GM23338 (cell line): ENCODE data around the gene ZBTB5. TPM values are rescaled to one million over a fixed set of nuclear protein-coding genes. Genes with fewer than 3 reads are reported as not detected.

Source experiments
- ATAC-seq: fragments of 200-7000 bp; cut with Tn5 transposase; 3 replicates; pipeline ENCODE4 v1.9.1; 2020
- DNase-seq: peaks from one replicate; pipeline ENCODE4 v3.0.0-alpha.2; 2015; ENCODE audit warnings: low spot score
- H2AFZ ChIP-seq: fragments of 200-600 bp; sonication (generic); 2 replicates; pipeline ENCODE4 v1.8.0; 2016; ENCODE audit warnings: antibody characterized with exemption, mild to moderate bottlenecking, moderate library complexity
- H3F3A ChIP-seq: fragments of 200-600 bp; sonication (generic); replicated peaks from 2 replicates; pipeline ENCODE4 v1.8.0; 2017; ENCODE audit warnings: antibody characterized with exemption, mixed run types, low read depth
- H3K27ac ChIP-seq: fragments of 200-600 bp; sonication (generic); 2 replicates; pipeline ENCODE4 v1.6.1; 2016; ENCODE audit warnings: low read depth
- H3K27me3 ChIP-seq: fragments of 200-600 bp; sonication (generic); 2 replicates; pipeline ENCODE4 v1.8.0; 2016; ENCODE audit warnings: mild to moderate bottlenecking, mixed run types, moderate library complexity; ENCODE audit not compliant: insufficient read depth
- H3K36me3 ChIP-seq: fragments of 200-600 bp; sonication (generic); 2 replicates; pipeline ENCODE4 v1.8.0; 2016; ENCODE audit warnings: mild to moderate bottlenecking; ENCODE audit not compliant: insufficient read depth
- H3K4me1 ChIP-seq: fragments of 200-600 bp; sonication (generic); 2 replicates; pipeline ENCODE4 v1.8.0; 2016; ENCODE audit warnings: mild to moderate bottlenecking, moderate library complexity; ENCODE audit not compliant: insufficient read depth
- H3K4me2 ChIP-seq: fragments of 200-600 bp; sonication (generic); 2 replicates; pipeline ENCODE4 v1.7.1; 2017; ENCODE audit warnings: mixed run types
- H3K4me3 ChIP-seq: fragments of 200-600 bp; sonication (generic); 2 replicates; pipeline ENCODE4 v1.6.1; 2016; ENCODE audit warnings: mixed run types
- H3K79me2 ChIP-seq: fragments of 200-600 bp; sonication (generic); replicated peaks from 2 replicates; pipeline ENCODE4 v1.8.0; 2017; ENCODE audit warnings: mild to moderate bottlenecking; ENCODE audit not compliant: insufficient read depth
- H3K9me2 ChIP-seq: fragments of 200-600 bp; sonication (generic); 2 replicates; pipeline ENCODE4 v1.8.0; 2017; ENCODE audit not compliant: insufficient read depth
- H4K20me1 ChIP-seq: fragments of 200-600 bp; sonication (generic); replicated peaks from 2 replicates; pipeline ENCODE4 v1.8.0; 2017; ENCODE audit warnings: mild to moderate bottlenecking; ENCODE audit not compliant: insufficient read depth
- H3K27ac Mint-ChIP-seq: 2 replicates; pipeline ENCODE4 v1.8.0; 2020; ENCODE audit warnings: inconsistent platforms, mild to moderate bottlenecking, moderate library complexity, mixed read lengths
- H3K27me3 Mint-ChIP-seq: 3 replicates; pipeline ENCODE4 v1.8.0; 2022; ENCODE audit warnings: low read depth, mild to moderate bottlenecking, moderate library complexity, mixed read lengths, inconsistent platforms; ENCODE audit not compliant: insufficient read depth, poor library complexity
- H3K36me3 Mint-ChIP-seq: 3 replicates; pipeline ENCODE4 v1.8.0; 2021; ENCODE audit warnings: low read depth, mild to moderate bottlenecking, inconsistent platforms, moderate library complexity, mixed read lengths
- H3K4me1 Mint-ChIP-seq: 3 replicates; pipeline ENCODE4 v1.8.0; 2020; ENCODE audit warnings: mild to moderate bottlenecking, inconsistent platforms, mixed read lengths
- H3K4me3 Mint-ChIP-seq: 3 replicates; pipeline ENCODE4 v1.8.0; 2021; ENCODE audit warnings: moderate library complexity, mild to moderate bottlenecking, inconsistent platforms, mixed read lengths
- H3K9me3 Mint-ChIP-seq: 3 replicates; pipeline ENCODE4 v1.8.0; 2020; ENCODE audit warnings: moderate library complexity, mild to moderate bottlenecking, inconsistent platforms, mixed read lengths
- CREB1 ChIP-seq: fragments of 250-450 bp; sonication (Bioruptor Pico); IDR thresholded peaks from 2 replicates; pipeline ENCODE4 v1.5.0; 2020; ENCODE audit warnings: low read depth, mild to moderate bottlenecking, moderate library complexity
- EZH2 ChIP-seq: fragments of 200-600 bp; sonication (generic); IDR thresholded peaks from one replicate; pipeline ENCODE4 v1.8.0; 2017; ENCODE audit warnings: antibody characterized with exemption, mild to moderate bottlenecking, low read depth; ENCODE audit not compliant: unreplicated experiment
- EZH2phosphoT487 ChIP-seq: fragments of 200-600 bp; sonication (generic); IDR thresholded peaks from one replicate; pipeline ENCODE4 v1.8.1; 2018; ENCODE audit warnings: antibody characterized with exemption; ENCODE audit not compliant: unreplicated experiment
- JUNB ChIP-seq: IDR thresholded peaks from one replicate; pipeline ENCODE4 v1.6.1; 2016; ENCODE audit warnings: antibody characterized with exemption; ENCODE audit not compliant: unreplicated experiment
- NANOG ChIP-seq: IDR thresholded peaks from 2 replicates; pipeline ENCODE4 v1.6.1; 2016; ENCODE audit warnings: antibody characterized with exemption, borderline replicate concordance
- POLR2AphosphoS5 ChIP-seq: IDR thresholded peaks from 2 replicates; pipeline ENCODE4 v1.6.1; 2016; ENCODE audit warnings: antibody characterized with exemption, low read depth
- STAT1 ChIP-seq: IDR thresholded peaks from one replicate; pipeline ENCODE4 v1.6.1; 2016; ENCODE audit warnings: antibody characterized with exemption; ENCODE audit not compliant: unreplicated experiment
- ZNF114 ChIP-seq: fragments of 250-450 bp; sonication (Bioruptor Pico); IDR thresholded peaks from 2 replicates; pipeline ENCODE4 v1.5.0; 2020; ENCODE audit warnings: mild to moderate bottlenecking, moderate library complexity
- ZNF331 ChIP-seq: fragments of 250-450 bp; sonication (Bioruptor Pico); IDR thresholded peaks from 2 replicates; pipeline ENCODE4 v1.5.0; 2020; ENCODE audit warnings: low read depth, mild to moderate bottlenecking, moderate library complexity
- ZNF462 ChIP-seq: fragments of 250-450 bp; sonication (Bioruptor Pico); IDR thresholded peaks from 2 replicates; pipeline ENCODE4 v1.5.0; 2020; ENCODE audit warnings: mild to moderate bottlenecking, moderate library complexity
- polyA plus RNA-seq: library from polyadenylated mRNA; unstranded; fragments of >200 nt; fragmentation: Nextera tagmentation; extraction: Ambion mirVana; gene quantifications from 2 replicates; pipeline ENCODE4 v1.2.1, GENCODE V29; 2016
- total RNA-seq: library from RNA; depleted of rRNA; stranded (reverse); fragments of >200 nt; shearing (Covaris generic); gene quantifications from 2 replicates; pipeline ENCODE4 v1.2.3, GENCODE V29; 2014
- TF ChIP-seq, protein P1 (sequence below): IDR thresholded peaks from 2 replicates; pipeline ENCODE4 v1.6.1; 2016; ENCODE audit warnings: antibody characterized with exemption
- TF ChIP-seq, protein P2 (sequence below): IDR thresholded peaks from one replicate; pipeline ENCODE4 v1.6.1; 2018; ENCODE audit warnings: antibody characterized with exemption; ENCODE audit not compliant: unreplicated experiment
- TF ChIP-seq, protein P3 (sequence below), 2 experiments: fragments of 200-600 bp in 1 of 2; sonication (generic) in 1 of 2; conservative IDR thresholded peaks; 2 replicates each; pipeline versions ENCODE4 v1.5.1 to v1.6.1; 2016 to 2017; ENCODE audit warnings: antibody characterized with exemption in 2 of 2, low read depth in 2 of 2, mild to moderate bottlenecking in 2 of 2, moderate library complexity in 1 of 2

Gene ZBTB5
- total and polyA plus RNA-seq, 2 experiments from 2014 or later, result 2.8 to 19.5 TPM

- peaks cover 36% of the 10 kb centered on the region for H3K4me1 Mint-ChIP-seq
- H3K4me3 Mint-ChIP-seq, result no peak overlapping the region
- no peaks in the 10 kb centered on the region for H3K79me2 ChIP-seq
- H3K4me3 ChIP-seq, result no peak overlapping the region
- H3K4me1 ChIP-seq, result peaks cover 20% of the 10 kb centered on the region
- H4K20me1 ChIP-seq, result no peaks in the 10 kb centered on the region
- no peak overlapping the region for H3K27ac Mint-ChIP-seq
- H3K36me3 Mint-ChIP-seq, result no peaks in the 10 kb centered on the region; the same call in 2 of the 3 replicates
- ATAC-seq (no peak), DNase-seq (no peak)
- no peaks in the 10 kb centered on the region for H3K27me3 ChIP-seq
- H3F3A ChIP-seq, result peaks cover 4% of the 10 kb centered on the region; the same call in 1 of the 2 replicates
- TF ChIP-seq POLR2AphosphoS5, result no peak
- no peak for TF ChIP-seq JUNB
- no peak for TF ChIP-seq ZNF331 (CRISPR knock-in tag)
- TF ChIP-seq, protein P1, sequence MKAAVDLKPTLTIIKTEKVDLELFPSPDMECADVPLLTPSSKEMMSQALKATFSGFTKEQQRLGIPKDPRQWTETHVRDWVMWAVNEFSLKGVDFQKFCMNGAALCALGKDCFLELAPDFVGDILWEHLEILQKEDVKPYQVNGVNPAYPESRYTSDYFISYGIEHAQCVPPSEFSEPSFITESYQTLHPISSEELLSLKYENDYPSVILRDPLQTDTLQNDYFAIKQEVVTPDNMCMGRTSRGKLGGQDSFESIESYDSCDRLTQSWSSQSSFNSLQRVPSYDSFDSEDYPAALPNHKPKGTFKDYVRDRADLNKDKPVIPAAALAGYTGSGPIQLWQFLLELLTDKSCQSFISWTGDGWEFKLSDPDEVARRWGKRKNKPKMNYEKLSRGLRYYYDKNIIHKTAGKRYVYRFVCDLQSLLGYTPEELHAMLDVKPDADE, result no peak
- TF ChIP-seq EZH2, result no peak
- no peak for TF ChIP-seq EZH2phosphoT487
- TF ChIP-seq CREB1 (CRISPR knock-in tag), result no peak
- no peak for TF ChIP-seq ZNF114
- TF ChIP-seq NANOG, result no peak
- TF ChIP-seq, protein P2, sequence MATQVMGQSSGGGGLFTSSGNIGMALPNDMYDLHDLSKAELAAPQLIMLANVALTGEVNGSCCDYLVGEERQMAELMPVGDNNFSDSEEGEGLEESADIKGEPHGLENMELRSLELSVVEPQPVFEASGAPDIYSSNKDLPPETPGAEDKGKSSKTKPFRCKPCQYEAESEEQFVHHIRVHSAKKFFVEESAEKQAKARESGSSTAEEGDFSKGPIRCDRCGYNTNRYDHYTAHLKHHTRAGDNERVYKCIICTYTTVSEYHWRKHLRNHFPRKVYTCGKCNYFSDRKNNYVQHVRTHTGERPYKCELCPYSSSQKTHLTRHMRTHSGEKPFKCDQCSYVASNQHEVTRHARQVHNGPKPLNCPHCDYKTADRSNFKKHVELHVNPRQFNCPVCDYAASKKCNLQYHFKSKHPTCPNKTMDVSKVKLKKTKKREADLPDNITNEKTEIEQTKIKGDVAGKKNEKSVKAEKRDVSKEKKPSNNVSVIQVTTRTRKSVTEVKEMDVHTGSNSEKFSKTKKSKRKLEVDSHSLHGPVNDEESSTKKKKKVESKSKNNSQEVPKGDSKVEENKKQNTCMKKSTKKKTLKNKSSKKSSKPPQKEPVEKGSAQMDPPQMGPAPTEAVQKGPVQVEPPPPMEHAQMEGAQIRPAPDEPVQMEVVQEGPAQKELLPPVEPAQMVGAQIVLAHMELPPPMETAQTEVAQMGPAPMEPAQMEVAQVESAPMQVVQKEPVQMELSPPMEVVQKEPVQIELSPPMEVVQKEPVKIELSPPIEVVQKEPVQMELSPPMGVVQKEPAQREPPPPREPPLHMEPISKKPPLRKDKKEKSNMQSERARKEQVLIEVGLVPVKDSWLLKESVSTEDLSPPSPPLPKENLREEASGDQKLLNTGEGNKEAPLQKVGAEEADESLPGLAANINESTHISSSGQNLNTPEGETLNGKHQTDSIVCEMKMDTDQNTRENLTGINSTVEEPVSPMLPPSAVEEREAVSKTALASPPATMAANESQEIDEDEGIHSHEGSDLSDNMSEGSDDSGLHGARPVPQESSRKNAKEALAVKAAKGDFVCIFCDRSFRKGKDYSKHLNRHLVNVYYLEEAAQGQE, result no peak
- TF ChIP-seq, protein P3, sequence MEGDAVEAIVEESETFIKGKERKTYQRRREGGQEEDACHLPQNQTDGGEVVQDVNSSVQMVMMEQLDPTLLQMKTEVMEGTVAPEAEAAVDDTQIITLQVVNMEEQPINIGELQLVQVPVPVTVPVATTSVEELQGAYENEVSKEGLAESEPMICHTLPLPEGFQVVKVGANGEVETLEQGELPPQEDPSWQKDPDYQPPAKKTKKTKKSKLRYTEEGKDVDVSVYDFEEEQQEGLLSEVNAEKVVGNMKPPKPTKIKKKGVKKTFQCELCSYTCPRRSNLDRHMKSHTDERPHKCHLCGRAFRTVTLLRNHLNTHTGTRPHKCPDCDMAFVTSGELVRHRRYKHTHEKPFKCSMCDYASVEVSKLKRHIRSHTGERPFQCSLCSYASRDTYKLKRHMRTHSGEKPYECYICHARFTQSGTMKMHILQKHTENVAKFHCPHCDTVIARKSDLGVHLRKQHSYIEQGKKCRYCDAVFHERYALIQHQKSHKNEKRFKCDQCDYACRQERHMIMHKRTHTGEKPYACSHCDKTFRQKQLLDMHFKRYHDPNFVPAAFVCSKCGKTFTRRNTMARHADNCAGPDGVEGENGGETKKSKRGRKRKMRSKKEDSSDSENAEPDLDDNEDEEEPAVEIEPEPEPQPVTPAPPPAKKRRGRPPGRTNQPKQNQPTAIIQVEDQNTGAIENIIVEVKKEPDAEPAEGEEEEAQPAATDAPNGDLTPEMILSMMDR (conservative IDR thresholded peaks at IDR 0.05; ENCODE audit: low read depth in 2 of 2), result no peak
- TF ChIP-seq STAT1, result no peak
- TF ChIP-seq ZNF462, result no peak
- H3K27ac ChIP-seq, result no peak overlapping the region
- H3K36me3 ChIP-seq, result no peaks in the 10 kb centered on the region
- H3K27me3 Mint-ChIP-seq, result peaks cover 13% of the 10 kb centered on the region
- H3K4me2 ChIP-seq, result no peak overlapping the region
- H2AFZ ChIP-seq, result no peak overlapping the region
- H3K9me3 Mint-ChIP-seq, result no peaks in the 10 kb centered on the region
- H3K9me2 ChIP-seq, result 0 out of 2 replicates have a peak, but pooled peaks cover 3% of the 10 kb centered on the region
Observed at GRCh38 chr9:37413311-37413710, 51.9 kb downstream of the ZBTB5 start.
